Lung (tissue), 12 donors: ENCODE measurements around the gene ETFDH. TPM values are rescaled to one million over a fixed set of nuclear protein-coding genes. Genes with fewer than 3 reads are reported as not detected.
"Not testable (repeated sequence)": the region's sequence is repeated elsewhere in the genome, so short reads cannot be mapped to it uniquely, and the experiment has no call there.

Experiments
- ATAC-seq: fragments of 200-7000 bp; cut with Tn5 transposase; one replicate; pipeline ENCODE4 v1.9.1; 2020; ENCODE audit warnings: moderate number of reproducible peaks; ENCODE audit not compliant: insufficient read depth, low FRiP score
- DNase-seq, 3 donors: peaks; one replicate each; pipeline ENCODE4 v3.0.0-alpha.2; 2013 to 2017
- H3K27ac ChIP-seq, 2 donors: one replicate each; pipeline ENCODE4 v1.5.1; 2013; ENCODE audit warnings: mild to moderate bottlenecking in 2 of 2, moderate library complexity in 2 of 2, control low read depth in 1 of 2, inconsistent platforms in 1 of 2, low read depth in 1 of 2, low read length in 1 of 2
- H3K27me3 ChIP-seq, 3 donors: one replicate each; pipeline ENCODE4 v1.5.1; 2013; ENCODE audit warnings: low read length in 2 of 3; ENCODE audit not compliant: control insufficient read depth in 3 of 3, insufficient read depth in 3 of 3
- H3K36me3 ChIP-seq, 4 donors: one replicate each; pipeline ENCODE4 v1.5.1; 2013; ENCODE audit warnings: low read length in 4 of 4, mild to moderate bottlenecking in 1 of 4, moderate library complexity in 1 of 4; ENCODE audit not compliant: control insufficient read depth in 4 of 4, insufficient read depth in 4 of 4
- H3K4me1 ChIP-seq, 5 donors: one replicate each; pipeline ENCODE4 v1.5.1; 2013; ENCODE audit warnings: low read length in 5 of 5, mild to moderate bottlenecking in 2 of 5, moderate library complexity in 1 of 5; ENCODE audit not compliant: control insufficient read depth in 5 of 5, insufficient read depth in 5 of 5
- H3K4me3 ChIP-seq: one replicate; pipeline ENCODE4 v1.5.1; 2013; ENCODE audit warnings: mild to moderate bottlenecking, control low read depth, moderate library complexity
- H3K9ac ChIP-seq, 2 donors: one replicate each; pipeline ENCODE4 v1.5.1; 2013; ENCODE audit warnings: low read length in 2 of 2, control low read depth in 1 of 2; ENCODE audit not compliant: insufficient read depth in 1 of 2
- H3K9me3 ChIP-seq, 4 donors: one replicate each; pipeline ENCODE4 v1.5.1; 2013; ENCODE audit warnings: low read length in 3 of 4, mild to moderate bottlenecking in 1 of 4, moderate library complexity in 1 of 4; ENCODE audit not compliant: control insufficient read depth in 4 of 4, insufficient read depth in 3 of 4
- CTCF ChIP-seq: IDR thresholded peaks from 2 replicates; pipeline ENCODE4 v1.5.1; 2012; ENCODE audit warnings: mild to moderate bottlenecking; ENCODE audit errors: control extremely low read depth, extremely low read depth
- WGBS, 2 donors: extraction: QIAGEN DNeasy Blood & Tissue Kit; methylation state at CpG; one replicate each; pipeline ENCODE4 v1.1.7; 2013; 5-methylcytosine and 5-hydroxymethylcytosine counted together
- polyA plus RNA-seq, 2 donors: library from polyadenylated mRNA; stranded (reverse); fragments of 200-250 nt; gene quantifications; one replicate each; pipeline ENCODE4 v1.2.1, GENCODE V29; 2013
- total RNA-seq, 2 donors: library from RNA; depleted of rRNA in 1 of 2; stranded (reverse); fragments of >200 nt in 1 of 2; gene quantifications; one replicate each; pipeline ENCODE4 v1.2.1, GENCODE V29; 2014 to 2021
- donor health status: control.
- donor health status: control.
- donor health status: Bipolar disorder and iron deficiency.
- donor health status: healthy.
- donor health status: DM: yes; HTN: yes; CAD: no.

The ETFDH gene
- total and polyA plus RNA-seq, 4 donors: 13.6 to 43.8 (median 16.4) TPM

- H3K9ac ChIP-seq: no peak overlapping the region
- ATAC-seq (no peak), DNase-seq (no peak)
- no peak for TF ChIP-seq CTCF
- no peaks in the 10 kb centered on the region for H3K9me3 ChIP-seq
- no peaks in the 10 kb centered on the region for H3K36me3 ChIP-seq
- no peaks in the 10 kb centered on the region for H3K27me3 ChIP-seq
- H3K4me3 ChIP-seq: no peak overlapping the region
- no peak overlapping the region for H3K27ac ChIP-seq
- WGBS, 2 donors: 76 to 91% methylated on average over 3 of the region's 3 CpGs
- H3K4me1 ChIP-seq: no peaks in the 10 kb centered on the region
These were observed 78.3 kb downstream of the ETFDH start for GRCh38 chr4:158750379-158750778.

GRCh38 chr4:158754385-158755180, 82.5 kb downstream of the ETFDH start:
- Histone ChIP-seq H3K27me3 (no peaks in the 10 kb centered on the region), H3K4me1 (peaks cover 0 to 1% (median 0%) of the 10 kb centered on the region in 5 donors), H3K27ac (no peak overlapping the region), H3K4me3 (no peak overlapping the region), H3K9me3 (no peaks in the 10 kb centered on the region), H3K9ac (no peak overlapping the region), H3K36me3 (no peaks in the 10 kb centered on the region)
- no peak for DNase-seq
- no peak for ATAC-seq
- 94 to 95% methylated on average over 5 of the region's 5 CpGs for WGBS, 2 donors
- no peak for TF ChIP-seq CTCF

- not testable (repeated sequence) for H3K4me1 ChIP-seq, H3K9me3 ChIP-seq, H3K27me3 ChIP-seq, ATAC-seq, H3K9ac ChIP-seq, DNase-seq, H3K4me3 ChIP-seq, H3K27ac ChIP-seq, H3K36me3 ChIP-seq
- WGBS, 2 donors: 94 to 95% methylated on average over 7 of the region's 7 CpGs
These were observed 83.7 kb downstream of the ETFDH start for GRCh38 chr4:158755819-158756218.

GRCh38 chr4:158756588-158756987, 84.5 kb downstream of the ETFDH start:
- ATAC-seq (no peak), DNase-seq (no peak)
- Histone ChIP-seq H3K4me3 (no peak overlapping the region), H3K4me1 (peaks cover 0 to 1% (median 0%) of the 10 kb centered on the region in 5 donors), H3K27me3 (no peaks in the 10 kb centered on the region), H3K36me3 (no peaks in the 10 kb centered on the region), H3K9me3 (no peaks in the 10 kb centered on the region), H3K27ac (no peak overlapping the region), H3K9ac (no peak overlapping the region)
- TF ChIP-seq CTCF: no peak
